Activated CD8-positive, alpha-beta memory T cell treated with anti-CD3 and anti-CD28 coated beads, Interleukin-2, amount 50 U/mL, for 1 hour (primary cell): ENCODE results near the gene MUL1.
"Not testable (repeated sequence)": the region's sequence is repeated elsewhere in the genome, so short reads cannot be mapped to it uniquely, and the experiment has no call there.

Experiments used
- DNase-seq: peaks from one replicate; pipeline ENCODE4 v3.0.0-alpha.2; 2020; ENCODE audit errors: extremely low read depth

MUL1 gene

GRCh38 chr1:20511518-20512428 is 3.8 kb upstream of the MUL1 start:
- DNase-seq = no peak

DNA sequence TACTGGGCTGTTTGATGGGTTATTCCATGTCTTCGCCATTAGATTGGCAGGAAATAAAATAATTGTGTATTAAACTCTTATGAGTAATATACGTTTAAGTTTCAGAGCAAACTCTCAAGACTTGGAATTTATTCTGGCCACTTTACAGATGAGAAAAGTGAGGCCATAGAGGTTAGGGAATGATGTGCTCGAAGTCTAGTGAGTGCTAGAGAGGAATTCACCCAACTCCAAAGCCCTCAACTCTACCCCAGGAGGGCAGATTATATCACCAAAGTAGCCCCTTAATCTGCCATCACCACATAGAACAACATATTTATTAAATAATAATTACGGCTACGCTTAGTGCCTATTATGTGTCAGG is 440 bp upstream of the MUL1 start:
- DNase-seq = no peak

- DNase-seq = no peak
Observed at GRCh38 chr1:20507248-20507563, 745 bp downstream of the MUL1 start.

DNA sequence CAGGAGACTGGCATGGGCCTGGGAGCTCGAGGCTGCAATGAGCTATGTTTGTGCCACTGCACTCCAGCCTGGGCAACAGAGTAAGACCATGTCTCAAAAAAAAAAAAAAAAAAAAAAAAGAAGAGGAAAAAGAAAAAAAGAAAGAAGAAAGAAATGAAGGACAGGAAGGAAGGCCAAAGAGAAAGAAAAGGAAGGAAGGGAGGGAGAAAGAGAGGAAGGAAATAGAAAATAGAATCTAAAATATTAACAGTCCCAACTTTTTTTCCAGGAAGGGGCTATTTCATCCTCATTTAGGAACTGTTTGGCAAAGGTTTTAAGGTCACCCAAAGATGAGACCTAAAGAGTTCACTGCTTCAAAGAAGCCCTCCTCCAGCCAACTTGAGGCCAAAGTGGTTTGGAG is 2.5 kb downstream of the MUL1 start:
- DNase-seq = no peak

- no peak for DNase-seq
Observed at GRCh38 chr1:20500716-20501115, 7.2 kb downstream of the MUL1 start.

DNA sequence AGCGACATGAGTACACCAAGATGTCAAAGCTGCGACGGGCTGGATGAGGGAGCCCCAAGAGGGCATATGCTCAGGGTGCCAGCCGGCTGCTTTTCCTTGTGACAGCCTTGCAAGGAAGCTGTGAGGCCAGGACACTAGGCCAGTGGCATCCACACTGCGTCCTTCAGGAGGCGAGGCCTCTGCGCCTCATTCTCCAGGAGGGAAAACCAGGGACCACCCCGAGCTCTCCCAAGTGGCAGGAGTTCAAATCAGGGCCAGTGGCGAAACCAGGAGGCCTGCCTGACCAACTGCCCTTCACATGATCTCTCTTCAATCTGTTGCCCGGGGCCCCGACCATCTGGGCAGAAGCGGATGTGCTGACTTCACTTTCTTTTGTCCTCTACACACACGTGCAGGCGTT is 8.2 kb downstream of the MUL1 start:
- DNase-seq = no peak

DNA sequence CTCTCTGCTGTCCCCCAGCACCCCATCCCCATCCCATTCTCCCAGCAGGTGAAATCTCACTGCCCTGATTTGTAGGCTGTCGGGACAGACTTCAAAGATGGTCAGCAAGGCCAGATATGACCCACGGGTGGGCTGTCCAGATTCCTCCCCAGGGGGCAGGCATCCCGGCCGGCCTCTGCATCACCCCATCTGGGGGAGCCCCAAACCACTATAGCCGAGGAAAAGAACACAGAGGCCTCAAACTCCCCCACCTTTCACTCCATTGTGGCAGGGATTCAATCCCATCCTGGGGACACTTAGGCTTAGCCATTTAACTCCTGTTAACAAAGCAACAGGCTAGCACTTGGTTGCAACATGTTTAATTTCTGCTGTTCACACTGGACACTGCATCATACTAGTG is 8.8 kb downstream of the MUL1 start:
- DNase-seq = no peak

GRCh38 chr1:20498116-20498515 is 9.8 kb downstream of the MUL1 start:
- no peak for DNase-seq

DNA sequence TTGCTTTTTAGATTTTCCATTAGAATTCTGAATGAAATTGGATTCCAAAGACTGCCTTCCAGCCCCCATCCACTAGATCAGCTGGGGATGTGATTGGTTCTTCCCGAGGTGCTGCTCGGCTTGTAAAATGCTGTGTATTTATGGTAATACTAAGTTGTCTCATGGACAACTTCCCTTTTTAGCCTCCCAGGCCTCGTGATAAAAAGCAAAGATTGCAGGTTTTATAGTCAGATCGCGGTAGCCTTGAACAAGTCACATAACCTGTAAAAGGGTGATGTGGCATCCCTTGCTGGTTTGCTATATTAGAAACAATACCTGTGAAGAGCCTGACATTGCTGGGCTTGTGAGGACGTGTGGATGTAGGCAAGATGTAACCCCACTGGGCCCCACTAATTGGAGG is 10.4 kb downstream of the MUL1 start:
- no peak for DNase-seq

GRCh38 chr1:20496725-20497383 is 11.1 kb downstream of the MUL1 start:
- not testable (repeated sequence) for DNase-seq

DNA sequence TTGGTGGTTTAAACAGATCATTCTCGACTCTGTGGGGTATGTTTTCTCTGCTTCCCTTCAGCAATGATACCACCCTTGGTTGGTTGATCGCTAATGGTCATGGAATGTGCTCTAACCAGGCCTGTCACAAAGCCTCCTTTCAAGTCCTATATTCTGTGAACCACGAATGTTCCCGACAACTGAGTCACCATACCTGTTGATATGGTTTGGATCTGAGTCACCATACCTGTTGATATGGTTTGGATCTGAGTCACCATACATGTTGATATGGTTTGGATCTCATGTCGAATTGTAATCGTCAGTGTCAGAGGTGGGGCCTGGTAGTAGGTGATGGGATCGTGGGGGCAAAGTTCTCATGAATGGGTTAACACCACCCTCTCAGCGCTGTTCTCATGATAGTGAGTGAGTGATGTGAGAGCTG is 11.7 kb downstream of the MUL1 start:
- no peak for DNase-seq

GRCh38 chr1:20495661-20496060 is 12.3 kb downstream of the MUL1 start:
- DNase-seq = no peak

- no peak for DNase-seq
Observed at GRCh38 chr1:20494609-20495311, 13.2 kb downstream of the MUL1 start.

- DNase-seq = peak; percentile 30
Observed at GRCh38 chr1:20493839-20494608, 13.9 kb downstream of the MUL1 start.

- DNase-seq = no peak
Observed at GRCh38 chr1:20493309-20493708, 14.6 kb downstream of the MUL1 start.

DNA sequence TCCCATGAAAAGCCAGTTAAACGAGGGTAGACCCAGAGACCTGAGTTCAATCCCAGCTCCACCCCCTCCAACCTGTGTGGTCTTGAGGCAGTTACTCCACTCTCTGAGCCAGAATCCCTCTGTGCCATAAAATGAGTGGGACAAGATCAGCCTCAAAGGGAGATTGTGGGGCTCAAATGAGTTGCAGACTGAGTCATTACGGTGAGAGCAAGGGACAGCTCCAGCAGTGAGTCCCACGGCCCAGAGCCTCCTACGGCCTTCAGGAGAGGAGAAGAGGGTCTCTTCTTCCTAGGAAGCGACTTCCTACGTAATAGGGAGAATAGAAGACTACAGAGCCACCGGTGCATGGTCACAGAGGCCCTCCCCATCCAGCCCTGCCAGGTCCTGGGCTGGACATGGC is 15.2 kb downstream of the MUL1 start:
- DNase-seq = no peak

GRCh38 chr1:20491866-20492265 is 16.1 kb downstream of the MUL1 start:
- DNase-seq = no peak

DNA sequence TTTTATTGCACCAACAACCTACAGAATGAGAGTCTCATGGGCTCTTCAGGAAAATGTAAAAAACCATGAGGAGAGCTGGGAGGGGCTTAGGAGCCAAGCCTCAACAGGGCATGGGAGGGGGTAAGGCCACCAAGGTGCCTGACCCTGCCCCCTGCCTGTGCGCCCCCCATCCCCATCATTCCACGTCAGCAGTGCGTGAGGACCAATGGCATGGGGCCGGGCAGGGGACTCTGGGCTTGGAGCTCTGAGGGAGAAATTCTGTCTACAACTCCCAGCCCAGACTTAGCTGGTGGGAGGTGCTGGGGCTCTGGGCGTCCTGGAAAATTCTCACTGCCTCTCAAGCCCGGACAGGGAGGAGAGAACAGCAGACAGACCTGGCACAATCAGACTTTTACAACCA is 16.8 kb downstream of the MUL1 start:
- DNase-seq = no peak

DNA sequence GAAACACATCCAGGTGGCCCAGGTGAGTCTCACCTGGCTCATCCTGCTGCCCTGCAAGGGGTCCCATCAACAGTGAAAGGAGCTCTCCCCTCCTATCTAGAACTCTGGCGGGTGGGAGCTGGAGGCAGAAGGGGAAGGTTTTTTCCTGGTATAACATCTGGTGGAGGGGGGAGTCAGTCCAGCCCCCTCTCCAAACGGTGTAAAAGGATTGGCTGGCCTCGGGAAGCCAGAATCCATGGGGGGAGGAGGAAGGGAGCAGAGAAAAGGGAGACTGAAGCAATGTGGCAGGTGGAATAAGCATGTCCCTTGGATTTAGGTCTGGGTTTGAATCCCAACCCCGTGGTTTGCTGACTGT is 20.7 kb downstream of the MUL1 start:
- no peak for DNase-seq

GRCh38 chr1:20486457-20487235 is 21.3 kb downstream of the MUL1 start:
- DNase-seq = no peak
